Pancreas (tissue), 10 donors: Measurements from ENCODE around the gene HDAC4. TPM values are rescaled to one million over a fixed set of nuclear protein-coding genes. Genes with fewer than 3 reads are reported as not detected.

ENCODE experiments used
- ATAC-seq, 4 donors: fragments of 200-7000 bp; cut with Tn5 transposase; one replicate each; pipeline versions ENCODE4 v1.8.0 to v1.9.1; 2020; ENCODE audit warnings: mild to moderate bottlenecking in 4 of 4, moderate library complexity in 4 of 4
- DNase-seq, 6 donors: peaks; one replicate each; pipeline ENCODE4 v3.0.0-alpha.2; 2020
- FAIRE-seq: peaks from 2 replicates; lab custom pipeline; 2012; peaks lifted over from hg19 to GRCh38; lab: Jason Lieb, UNC
- H3K27ac ChIP-seq, 4 donors: fragments of 200-600 bp; sonication (generic); 1 replicate in 3 of 4; 2 replicates in 1 of 4; pipeline versions ENCODE4 v1.5.0 to v1.8.0; 2020
- H3K27me3 ChIP-seq, 4 donors: fragments of 200-600 bp; one replicate each; pipeline ENCODE4 v1.8.0; 2021
- H3K36me3 ChIP-seq, 3 donors: fragments of 200-600 bp; sonication (generic) in 1 of 3; one replicate each; pipeline versions ENCODE4 v1.5.0 to v1.8.0; 2020 to 2021
- H3K4me1 ChIP-seq, 3 donors: fragments of 200-600 bp; one replicate each; pipeline ENCODE4 v1.8.0; 2021
- H3K4me3 ChIP-seq, 4 donors: fragments of 200-600 bp; sonication (generic) in 2 of 4; one replicate each; pipeline versions ENCODE4 v1.5.0 to v1.8.0; 2020 to 2021
- H3K9me3 ChIP-seq, 4 donors: fragments of 200-600 bp; one replicate each; pipeline ENCODE4 v1.8.0; 2021
- CTCF ChIP-seq, 4 donors: fragments of 200-600 bp; sonication (generic) in 3 of 4; IDR thresholded peaks; one replicate each; pipeline versions ENCODE4 v1.5.0 to v1.8.0; 2021; ENCODE audit warnings: antibody characterized with exemption in 4 of 4
- WGBS, 2 donors: extraction: QIAGEN DNeasy Blood & Tissue Kit; methylation state at CpG; one replicate each; pipeline ENCODE4 v1.1.7; 2013; 5-methylcytosine and 5-hydroxymethylcytosine counted together
- intact Hi-C, 3 donors: fragments of 100-400 bp; cut with DNase I; formaldehyde crosslinking; loops; one replicate each; pipeline versions ENCODE4 v1.11.1 to v1.14.2; 2022
- polyA plus RNA-seq, 2 donors: library from polyadenylated mRNA; stranded (reverse); fragments of 200-250 nt; gene quantifications; one replicate each; pipeline ENCODE4 v1.2.3, GENCODE V29; 2013
- total RNA-seq, 6 donors: library from RNA; stranded (reverse); fragmentation: NEBNext Ultra II Directional in 4 of 6; extraction: Animal tissue kit (Norgen Biotek cat#: 25700) in 4 of 6; gene quantifications; one replicate each; pipeline versions ENCODE4 v1.2.1 to v1.2.4, GENCODE V29; 2021 to 2023
- donor health status: healthy with polysubstance abuse.
- donor health status: DM: no; HTN: no; CAD: no; lungs with moderate emphysema.
- donor health status: DM: no; HTN: no; CAD: no.
- donor health status: control.
- donor health status: control.
- donor health status: Bipolar disorder and iron deficiency.
- donor health status: DM: yes; HTN: yes; CAD: no.
- donor health status: DM: no; HTN: no; CAD: no.
- donor health status: DM: no; HTN: no; CAD: no.
- donor health status: DM: yes; HTN: yes; CAD: no.

The HDAC4 gene
- total and polyA plus RNA-seq, 8 donors = 8.2 to 31.8 (median 16.6) TPM

GRCh38 chr2:239421851-239422250 is 21.0 kb upstream of the HDAC4 start:
- intact Hi-C loops = no loop called here
- 57 to 66% methylated on average over 4 of the region's 4 CpGs for WGBS, 2 donors
- Histone ChIP-seq H3K36me3 (no peaks in the 10 kb centered on the region), H3K27ac (no peak overlapping the region), H3K4me3 (no peak overlapping the region), H3K27me3 (no peaks in the 10 kb centered on the region), H3K9me3 (no peaks in the 10 kb centered on the region), H3K4me1 (no peaks in the 10 kb centered on the region)
- ATAC-seq (no peak), DNase-seq (no peak), FAIRE-seq (no peak)
- no peak for TF ChIP-seq CTCF (IDR thresholded peaks at IDR 0.05)

- H3K27me3 ChIP-seq = no peaks in the 10 kb centered on the region
- H3K4me1 ChIP-seq = no peaks in the 10 kb centered on the region
- H3K9me3 ChIP-seq = no peaks in the 10 kb centered on the region
- no peak for TF ChIP-seq CTCF (IDR thresholded peaks at IDR 0.05)
- FAIRE-seq = no peak
- H3K27ac ChIP-seq = no peak overlapping the region
- 78 to 84% methylated on average over 12 of the region's 12 CpGs for WGBS, 2 donors
- intact Hi-C loops = no loop called here
- DNase-seq = no peak
- H3K4me3 ChIP-seq = no peak overlapping the region
- ATAC-seq = no peak
- no peaks in the 10 kb centered on the region for H3K36me3 ChIP-seq
Measured at GRCh38 chr2:239420082-239420481, 19.3 kb upstream of the HDAC4 start.

GRCh38 chr2:239418918-239419317 is 18.1 kb upstream of the HDAC4 start:
- Histone ChIP-seq H3K4me3 (no peak overlapping the region), H3K36me3 (no peaks in the 10 kb centered on the region), H3K27me3 (no peaks in the 10 kb centered on the region), H3K27ac (no peak overlapping the region), H3K9me3 (no peaks in the 10 kb centered on the region), H3K4me1 (no peaks in the 10 kb centered on the region)
- TF ChIP-seq CTCF (IDR thresholded peaks at IDR 0.05) = no peak
- intact Hi-C loops = no loop called here
- WGBS, 2 donors = 76 to 79% methylated on average over 1 of the region's 1 CpG
- DNase-seq (no peak), ATAC-seq (no peak), FAIRE-seq (no peak)

GRCh38 chr2:239412905-239413603 is 12.2 kb upstream of the HDAC4 start:
- intact Hi-C loops = no loop called here
- H3K27ac ChIP-seq = no peak overlapping the region
- TF ChIP-seq CTCF (IDR thresholded peaks at IDR 0.05) = no peak

GRCh38 chr2:239411549-239412319 is 10.9 kb upstream of the HDAC4 start:
- H3K4me3 ChIP-seq = no peak overlapping the region
- no peak for TF ChIP-seq CTCF (IDR thresholded peaks at IDR 0.05)
- WGBS, 2 donors = 40 to 43% methylated on average over 8 of the region's 8 CpGs
- DNase-seq (no peak), FAIRE-seq (no peak), ATAC-seq (no peak)
- H3K4me1 ChIP-seq = no peaks in the 10 kb centered on the region
- no peak overlapping the region for H3K27ac ChIP-seq
- no peaks in the 10 kb centered on the region for H3K36me3 ChIP-seq
- H3K27me3 ChIP-seq = no peaks in the 10 kb centered on the region
- intact Hi-C loops = no loop called here
- H3K9me3 ChIP-seq = no peaks in the 10 kb centered on the region

More at GRCh38 chr2:239412905-239413603, 12.2 kb upstream of the HDAC4 start:
- H3K36me3 ChIP-seq = no peaks in the 10 kb centered on the region
- H3K4me3 ChIP-seq = no peak overlapping the region
- FAIRE-seq (no peak), DNase-seq (no peak), ATAC-seq (no peak)
- H3K9me3 ChIP-seq = no peaks in the 10 kb centered on the region
- 79 to 83% methylated on average over 11 of the region's 11 CpGs for WGBS, 2 donors
- no peaks in the 10 kb centered on the region for H3K4me1 ChIP-seq
- H3K27me3 ChIP-seq = no peaks in the 10 kb centered on the region
